Glomerular visceral epithelial cell (primary cell): ENCODE measurements around the gene CPNE5.

Experiments used
- DNase-seq: peaks from one replicate; pipeline ENCODE4 v3.0.0-alpha.2; 2016; ENCODE audit errors: extremely low spot score

Gene CPNE5

GRCh38 chr6:36702656-36703055 is 136.6 kb downstream of the CPNE5 start:
- DNase-seq: no peak

GRCh38 chr6:36701401-36701991 is 137.7 kb downstream of the CPNE5 start:
- DNase-seq: no peak

GRCh38 chr6:36700831-36701230 is 138.4 kb downstream of the CPNE5 start:
- no peak for DNase-seq

- no peak for DNase-seq
Measured at GRCh38 chr6:36700071-36700812, 139.0 kb downstream of the CPNE5 start.

GRCh38 chr6:36699348-36699747 is 139.9 kb downstream of the CPNE5 start:
- no peak for DNase-seq

- no peak for DNase-seq
Measured at GRCh38 chr6:36698871-36699271, 140.4 kb downstream of the CPNE5 start.

GRCh38 chr6:36698196-36698595 is 141.0 kb downstream of the CPNE5 start:
- DNase-seq: no peak

- no peak for DNase-seq
Measured at GRCh38 chr6:36697481-36697903, 141.8 kb downstream of the CPNE5 start, which contains the start of gene RAB44. Gene RAB44, plus strand, starts transcription at chr6:36697826. Its CDS starts 6,410 bp downstream, at chr6:36704236.

- no peak for DNase-seq
Measured at GRCh38 chr6:36695414-36695813, 143.8 kb downstream of the CPNE5 start.

GRCh38 chr6:36694616-36695015 is 144.6 kb downstream of the CPNE5 start:
- no peak for DNase-seq

- DNase-seq: no peak
Measured at GRCh38 chr6:36692861-36693702, 146.2 kb downstream of the CPNE5 start.

GRCh38 chr6:36692220-36692619 is 147.0 kb downstream of the CPNE5 start:
- no peak for DNase-seq

- no peak for DNase-seq
Measured at GRCh38 chr6:36691612-36692011, 147.6 kb downstream of the CPNE5 start.

- no peak for DNase-seq
Measured at GRCh38 chr6:36691011-36691410, 148.2 kb downstream of the CPNE5 start.
